HG03439 (cell line): ENCODE data around the gene ZPBP2.
A peak's percentile ranks its signal among the peaks of the same experiment; 100 is the strongest.
"Not testable (repeated sequence)": the region's sequence is repeated elsewhere in the genome, so short reads cannot be mapped to it uniquely, and the experiment has no call there.

ENCODE experiments used
- ATAC-seq: cut with Tn5 transposase; IDR thresholded peaks from one replicate; pipeline ENCODE4 v1.9.1; 2021; ENCODE audit warnings: mild to moderate bottlenecking, moderate library complexity; ENCODE audit not compliant: unreplicated experiment

Gene ZPBP2

GRCh38 chr17:39854909-39855308 lies 13.1 kb upstream of the ZPBP2 start:
- no peak for ATAC-seq

DNA sequence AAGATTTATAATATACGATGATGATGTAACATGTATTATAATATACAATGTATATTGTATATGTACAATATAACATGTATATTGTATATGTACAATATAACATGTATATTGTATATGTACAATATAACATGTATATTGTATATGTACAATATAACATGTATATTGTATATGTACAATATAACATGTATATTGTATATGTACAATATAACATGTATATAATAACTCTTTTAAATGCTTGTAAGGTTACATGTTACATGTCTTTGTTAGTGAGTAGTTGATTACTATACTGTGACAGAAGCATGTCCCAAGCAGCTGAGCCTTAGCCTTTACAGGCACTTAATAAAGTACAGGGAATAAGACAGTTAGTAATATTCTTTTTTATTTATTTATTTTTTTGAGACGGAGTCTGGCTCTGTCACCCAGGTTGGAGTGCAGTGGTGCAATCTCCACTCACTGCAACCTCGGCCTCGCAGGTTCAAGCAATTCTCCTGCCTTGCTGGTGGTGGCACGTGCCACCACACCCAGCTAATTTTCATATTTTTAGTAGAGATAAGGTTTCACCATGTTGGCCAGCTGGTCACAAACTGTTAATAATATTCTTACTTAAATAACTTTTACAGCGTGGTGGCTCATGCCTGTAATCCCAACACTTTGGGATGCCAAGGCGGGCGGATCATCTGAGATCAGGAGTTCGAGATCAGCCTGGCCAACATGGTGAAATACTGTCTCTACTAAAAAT lies 11.9 kb upstream of the ZPBP2 start:
- ATAC-seq: not testable (repeated sequence)

GRCh38 chr17:39861235-39861634 lies 6.8 kb upstream of the ZPBP2 start:
- no peak for ATAC-seq

DNA sequence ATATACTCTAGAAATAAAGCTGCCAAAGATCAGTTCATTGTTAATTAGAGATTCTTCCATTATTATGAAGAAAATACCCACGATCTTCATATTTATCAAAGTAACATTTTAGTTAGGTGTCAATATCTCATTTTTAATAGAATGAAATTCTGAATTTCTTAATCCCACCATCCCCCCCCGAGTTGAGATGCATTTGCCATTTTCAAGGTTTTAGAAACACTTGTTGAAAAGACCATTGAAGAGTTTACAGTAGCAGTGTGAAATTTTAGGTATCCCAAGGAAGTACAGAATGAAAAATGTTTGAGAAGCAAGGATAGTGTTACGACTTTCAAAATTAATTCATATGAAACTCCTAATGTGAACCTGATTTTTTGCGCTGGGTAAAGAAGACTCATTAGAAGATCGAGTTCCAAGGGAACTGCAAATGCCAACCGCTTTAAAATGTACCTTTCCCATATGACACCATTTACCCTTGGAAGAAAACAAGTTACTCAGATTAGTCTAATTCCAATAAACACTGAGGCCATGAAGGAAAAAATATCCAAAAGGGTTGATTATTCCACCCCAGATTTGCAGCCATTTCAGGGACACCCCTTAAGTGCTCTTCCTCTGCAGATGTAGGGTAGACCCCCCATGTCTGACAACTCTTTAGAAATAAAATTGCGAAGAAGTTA lies 4.6 kb upstream of the ZPBP2 start:
- ATAC-seq: no peak

GRCh38 chr17:39863918-39864746 lies 3.9 kb upstream of the ZPBP2 start, which contains the start of gene IKZF3:
TSS of gene IKZF3 (minus strand) at chr17:39864312. CDS start at chr17:39864126, 186 bp downstream.
- peak; percentile 38 for ATAC-seq

- no peak for ATAC-seq
These were observed 1.8 kb upstream of the ZPBP2 start for GRCh38 chr17:39866013-39866730.

DNA sequence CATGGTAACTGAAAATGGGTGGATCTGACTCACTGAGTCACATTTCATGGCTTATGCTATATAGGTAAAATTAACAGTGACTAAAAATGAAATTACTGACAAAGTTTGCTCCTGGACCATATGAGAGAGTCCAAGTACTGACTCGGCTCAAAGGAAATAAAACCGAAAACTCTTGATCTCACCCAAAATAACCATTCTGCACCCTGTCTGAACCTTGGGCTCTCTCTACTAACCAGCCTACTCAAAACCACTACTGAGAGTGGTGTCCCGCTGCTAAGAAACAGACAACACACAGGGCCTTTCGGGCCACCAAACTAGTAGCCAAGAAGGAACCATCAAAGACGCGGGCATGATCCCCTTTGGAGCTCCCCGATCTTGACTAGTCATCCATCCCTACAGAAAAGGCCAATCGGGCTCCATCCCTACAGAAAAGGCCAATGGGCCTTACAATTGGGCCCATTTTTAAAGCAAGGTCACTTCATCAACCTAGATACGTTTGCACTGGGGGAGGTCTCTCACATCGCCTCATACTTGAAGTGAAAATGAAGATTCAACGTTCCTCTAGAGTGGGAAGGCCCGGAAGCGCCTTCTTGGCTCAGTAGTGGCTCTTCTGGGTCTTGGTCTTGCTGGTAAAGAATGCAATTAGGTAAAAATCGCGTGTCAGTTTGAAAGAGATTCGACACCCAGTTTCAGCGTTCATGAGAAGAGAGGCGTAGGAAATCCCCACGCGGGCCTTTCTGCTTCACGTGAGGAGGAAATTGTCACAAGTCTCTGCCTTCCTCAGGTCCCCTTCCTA lies 720 bp upstream of the ZPBP2 start:
- peak; percentile 51 for ATAC-seq

DNA sequence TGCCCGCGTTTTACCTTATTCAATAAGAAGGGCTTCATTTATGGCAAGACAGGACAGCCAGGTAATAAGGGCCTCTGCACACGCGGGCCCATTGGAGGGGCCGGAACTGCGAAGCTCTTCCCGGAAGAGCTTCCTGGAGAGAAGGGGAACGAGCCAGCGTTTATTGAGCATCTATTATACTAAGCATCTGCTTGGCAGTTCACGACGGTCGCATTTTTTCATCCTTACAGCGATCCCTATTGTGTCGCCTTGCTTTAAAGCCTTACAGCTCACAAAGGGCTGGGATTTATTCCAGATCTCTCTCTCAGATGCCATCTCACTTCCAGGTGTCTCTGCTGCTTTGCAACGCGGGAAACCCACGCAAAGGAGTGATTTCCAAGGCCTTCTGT lies 546 bp downstream of the ZPBP2 start:
- no peak for ATAC-seq

- ATAC-seq: no peak
These were observed 2.8 kb downstream of the ZPBP2 start for GRCh38 chr17:39870776-39871175.

DNA sequence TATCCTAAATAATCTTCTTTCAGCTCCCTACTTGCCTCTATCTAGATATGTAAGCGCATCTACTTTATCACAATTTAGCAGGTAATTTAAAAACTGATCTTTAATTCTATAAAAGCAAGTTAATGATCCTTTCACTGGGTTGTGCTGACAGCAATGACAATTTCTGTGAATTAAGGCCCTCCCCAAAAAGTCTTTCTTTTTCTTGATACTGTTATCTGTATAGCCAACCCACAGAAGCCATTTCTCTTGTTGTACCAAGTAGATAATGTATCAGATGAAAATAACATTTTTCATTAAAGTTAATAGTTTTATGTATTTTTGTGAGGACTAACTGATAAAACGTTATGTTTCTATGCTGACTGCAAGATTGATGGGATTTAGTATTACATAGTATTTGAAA lies 3.8 kb downstream of the ZPBP2 start:
- no peak for ATAC-seq

DNA sequence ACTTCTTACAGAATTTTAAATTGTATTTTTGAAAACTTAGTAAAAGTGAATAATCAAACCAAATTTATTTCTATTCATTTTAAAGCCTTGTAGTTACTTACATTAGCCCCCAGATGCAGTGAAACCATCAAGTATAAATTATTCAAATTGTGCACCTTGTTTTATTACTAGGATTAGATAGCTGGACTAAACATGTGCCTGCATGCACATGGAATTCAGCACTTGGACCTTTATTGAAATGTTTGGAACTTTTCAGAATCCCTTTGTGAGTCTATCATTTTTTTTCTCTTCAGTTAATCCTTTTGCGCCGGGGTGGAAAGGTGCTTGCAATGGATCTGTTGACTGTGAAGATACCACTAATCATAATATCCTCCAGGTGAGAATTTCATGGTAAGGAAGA lies 4.7 kb downstream of the ZPBP2 start:
- ATAC-seq: no peak

DNA sequence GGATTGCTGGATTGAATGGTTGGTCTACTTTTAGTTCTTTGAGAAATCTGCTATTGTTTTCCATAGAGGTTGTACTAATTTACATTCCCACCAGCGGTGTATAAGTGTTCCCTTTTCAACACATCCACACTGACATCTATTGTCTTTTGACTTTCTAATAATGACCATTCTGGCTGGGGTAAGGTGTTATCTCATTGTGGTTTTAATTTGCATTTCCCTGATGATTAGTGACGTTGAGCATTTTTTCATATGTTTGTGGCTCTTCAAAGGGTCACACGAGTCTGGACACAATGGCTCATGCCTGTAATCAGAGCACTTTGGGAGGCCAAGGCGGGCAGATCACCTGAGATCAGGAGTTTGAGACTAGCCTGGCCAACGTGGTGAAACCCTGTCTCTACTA lies 18.1 kb downstream of the ZPBP2 start:
- not testable (repeated sequence) for ATAC-seq

DNA sequence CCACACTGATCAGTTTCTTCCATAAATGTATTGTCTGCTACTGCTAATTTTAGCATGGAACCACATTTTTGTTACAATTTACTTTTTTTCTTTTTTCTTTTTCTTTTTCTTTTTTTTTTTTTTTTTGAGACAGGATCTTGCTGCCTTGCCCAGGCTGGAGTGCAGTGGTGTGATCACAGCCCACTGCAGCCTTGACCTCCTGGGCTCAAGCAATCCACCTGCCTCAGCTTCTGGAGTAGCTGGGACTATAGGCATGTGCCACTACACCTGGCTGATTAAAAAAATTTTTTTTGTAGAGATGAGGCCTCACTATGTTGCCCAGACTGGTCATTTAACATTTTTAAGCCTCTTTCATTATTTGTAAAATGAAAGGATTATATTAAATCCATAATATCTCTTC lies 19.1 kb downstream of the ZPBP2 start:
- no peak for ATAC-seq

GRCh38 chr17:39889200-39889599 lies 21.2 kb downstream of the ZPBP2 start:
- no peak for ATAC-seq

GRCh38 chr17:39894681-39895376 lies 26.8 kb downstream of the ZPBP2 start:
- ATAC-seq: no peak

GRCh38 chr17:39898088-39898487 lies 30.1 kb downstream of the ZPBP2 start:
- no peak for ATAC-seq

GRCh38 chr17:39899215-39899614 lies 31.2 kb downstream of the ZPBP2 start:
- no peak for ATAC-seq

DNA sequence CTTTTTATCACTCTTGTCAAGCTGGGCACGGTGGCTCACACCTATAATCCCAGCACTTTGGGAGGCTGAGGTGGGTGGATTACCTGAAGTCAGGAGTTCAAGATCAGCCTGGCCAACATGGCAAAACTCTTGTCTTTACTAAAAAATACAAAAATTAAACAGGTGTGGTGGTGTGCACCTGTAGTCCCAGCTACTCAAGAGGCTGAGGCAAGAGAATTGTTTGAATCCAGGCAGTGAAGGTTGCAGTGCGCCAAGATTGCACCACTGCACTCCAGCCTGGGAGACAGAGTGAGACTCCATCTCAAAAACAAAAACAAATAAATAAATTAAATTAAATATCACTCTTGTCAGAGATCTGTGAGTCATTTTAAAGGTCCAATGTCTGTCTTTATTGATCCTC lies 34.0 kb downstream of the ZPBP2 start:
- ATAC-seq: not testable (repeated sequence)

DNA sequence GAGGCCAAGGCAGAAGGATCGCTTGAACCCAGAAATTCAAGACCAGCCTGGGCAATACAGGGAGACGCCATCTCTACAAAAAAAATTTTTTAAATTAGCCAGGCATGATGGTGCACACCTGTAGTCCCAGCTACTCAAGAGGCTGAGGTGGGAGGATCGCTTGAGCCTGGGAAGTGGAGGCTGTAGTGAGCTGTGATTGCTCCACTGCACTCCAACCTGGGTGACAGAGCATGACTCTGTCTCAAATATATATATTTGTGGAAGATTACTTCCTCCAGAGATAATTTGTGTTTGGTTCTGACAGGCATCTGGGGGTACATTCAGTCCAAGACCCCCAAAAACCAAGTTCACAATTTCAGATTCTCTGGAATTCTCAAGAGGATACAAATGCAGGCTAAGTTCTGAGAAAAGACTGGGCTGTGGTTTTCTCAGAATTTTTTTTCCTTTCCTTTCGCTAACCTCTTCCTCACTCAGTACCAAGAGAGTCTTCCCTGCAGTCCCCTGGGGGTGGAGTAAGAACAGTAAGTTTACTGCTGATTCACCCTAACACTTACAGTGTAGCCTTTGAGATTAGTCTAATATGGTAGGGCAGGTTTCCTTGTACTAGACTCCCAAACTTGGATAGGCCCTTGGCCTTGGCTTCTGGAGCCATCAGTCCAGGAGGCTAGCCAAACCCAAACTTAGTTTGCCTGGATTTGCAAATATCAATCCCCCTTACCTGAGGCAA lies 35.3 kb downstream of the ZPBP2 start:
- ATAC-seq: no peak
